Stimulated activated CD4-positive, alpha-beta T cell treated with anti-CD3 and anti-CD28 coated beads, Interleukin-1b, Interleukin-23, amount 100 ng/mL, for 48 hours (primary cell): ENCODE results near the gene SYNGR4.
"Not testable (repeated sequence)": the region's sequence is repeated elsewhere in the genome, so short reads cannot be mapped to it uniquely, and the experiment has no call there.

ENCODE experiments used
- DNase-seq: peaks from one replicate; pipeline ENCODE4 v3.0.0-alpha.2; 2020

Gene SYNGR4

DNA sequence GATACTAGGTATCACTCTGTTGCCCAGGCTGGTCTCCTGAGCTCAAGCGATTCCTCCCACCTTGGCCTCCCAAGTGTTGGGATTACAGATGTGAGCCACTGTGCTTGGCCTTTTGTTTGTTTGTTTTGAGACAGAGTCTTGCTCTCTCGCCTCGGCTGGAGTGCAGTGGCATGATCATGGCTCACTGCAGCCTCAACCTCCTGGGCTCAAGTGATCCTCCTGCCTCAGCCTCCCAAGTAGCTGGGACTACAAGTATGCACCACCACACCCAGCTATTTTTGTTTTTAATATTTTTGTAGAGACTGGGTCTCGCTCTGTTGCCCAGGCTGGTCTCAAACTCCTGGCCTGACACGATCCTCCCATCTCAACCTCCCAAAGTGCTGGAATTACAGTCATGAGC lies 7.6 kb downstream of the SYNGR4 start:
- DNase-seq: not testable (repeated sequence)

DNA sequence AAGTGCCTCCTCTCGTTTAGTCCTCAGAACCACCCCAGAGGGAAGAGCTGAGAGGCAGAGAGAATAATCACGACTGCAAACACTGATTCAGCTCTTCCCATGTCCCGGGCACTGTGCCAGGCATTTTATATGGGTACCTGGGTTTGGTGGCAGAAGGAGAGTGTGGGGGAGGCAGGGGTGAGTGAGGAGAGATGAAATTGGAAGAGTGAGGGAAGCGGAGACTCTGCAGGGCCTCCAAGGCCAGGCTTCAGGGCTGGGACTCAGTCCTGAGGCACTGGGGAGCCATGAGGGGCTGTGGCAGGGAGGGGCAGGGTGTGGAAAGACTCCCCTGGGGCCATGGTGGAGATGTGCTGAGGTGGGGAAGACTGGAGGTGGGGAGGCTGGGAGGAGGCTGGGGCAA lies 8.7 kb downstream of the SYNGR4 start:
- DNase-seq: no peak

DNA sequence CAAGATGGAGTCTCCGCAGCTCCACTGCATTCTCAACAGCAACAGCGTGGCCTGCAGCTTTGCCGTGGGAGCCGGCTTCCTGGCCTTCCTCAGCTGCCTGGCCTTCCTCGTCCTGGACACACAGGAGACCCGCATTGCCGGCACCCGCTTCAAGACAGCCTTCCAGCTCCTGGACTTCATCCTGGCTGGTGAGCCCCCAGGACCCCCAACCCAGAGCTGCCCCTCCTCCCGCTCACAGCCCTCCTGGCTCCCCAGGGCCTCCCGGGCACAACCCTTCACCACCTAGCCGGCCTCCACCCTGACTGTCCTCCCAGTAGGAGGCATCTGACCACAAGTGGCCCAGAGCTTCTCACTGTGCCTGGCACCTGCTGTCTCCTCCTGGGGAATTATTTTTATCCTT lies 9.4 kb downstream of the SYNGR4 start:
- DNase-seq: no peak

DNA sequence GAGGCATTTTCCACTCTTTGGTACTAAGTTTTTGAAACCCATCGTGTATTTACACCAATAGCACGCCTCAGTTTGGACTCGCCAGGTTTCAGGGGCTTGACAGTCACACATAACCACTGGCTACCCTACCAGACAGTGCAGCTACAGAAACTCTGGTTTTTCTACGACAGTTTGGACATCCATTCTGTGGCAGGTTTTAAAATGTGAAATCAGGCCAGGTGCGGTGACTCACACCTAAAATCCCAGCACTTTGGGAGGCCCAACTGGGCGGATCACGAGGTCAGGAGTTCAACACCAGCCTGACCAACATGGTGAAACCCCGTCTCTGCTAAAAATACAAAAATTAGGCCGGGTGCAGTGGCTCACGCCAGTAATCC lies 14.0 kb downstream of the SYNGR4 start:
- no peak for DNase-seq

DNA sequence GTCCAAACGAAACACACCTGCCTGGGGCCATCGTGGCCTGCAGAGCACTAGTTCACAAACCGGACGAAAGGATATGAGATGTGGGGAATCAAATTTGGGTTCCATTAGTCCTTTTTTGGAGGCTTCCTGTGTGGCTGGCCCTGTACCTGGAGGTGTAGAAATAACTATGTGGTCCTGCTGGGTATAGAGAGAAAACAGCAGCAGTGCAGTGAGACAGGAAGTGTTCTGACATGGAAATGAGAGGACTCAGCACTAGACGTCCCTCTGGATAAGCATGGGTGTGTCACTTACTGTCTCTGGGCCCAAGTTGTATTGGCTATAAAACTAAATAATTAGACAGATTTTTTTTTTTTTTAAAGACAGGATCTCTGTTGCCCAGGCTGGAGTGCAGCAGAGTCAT lies 14.9 kb downstream of the SYNGR4 start:
- no peak for DNase-seq

DNA sequence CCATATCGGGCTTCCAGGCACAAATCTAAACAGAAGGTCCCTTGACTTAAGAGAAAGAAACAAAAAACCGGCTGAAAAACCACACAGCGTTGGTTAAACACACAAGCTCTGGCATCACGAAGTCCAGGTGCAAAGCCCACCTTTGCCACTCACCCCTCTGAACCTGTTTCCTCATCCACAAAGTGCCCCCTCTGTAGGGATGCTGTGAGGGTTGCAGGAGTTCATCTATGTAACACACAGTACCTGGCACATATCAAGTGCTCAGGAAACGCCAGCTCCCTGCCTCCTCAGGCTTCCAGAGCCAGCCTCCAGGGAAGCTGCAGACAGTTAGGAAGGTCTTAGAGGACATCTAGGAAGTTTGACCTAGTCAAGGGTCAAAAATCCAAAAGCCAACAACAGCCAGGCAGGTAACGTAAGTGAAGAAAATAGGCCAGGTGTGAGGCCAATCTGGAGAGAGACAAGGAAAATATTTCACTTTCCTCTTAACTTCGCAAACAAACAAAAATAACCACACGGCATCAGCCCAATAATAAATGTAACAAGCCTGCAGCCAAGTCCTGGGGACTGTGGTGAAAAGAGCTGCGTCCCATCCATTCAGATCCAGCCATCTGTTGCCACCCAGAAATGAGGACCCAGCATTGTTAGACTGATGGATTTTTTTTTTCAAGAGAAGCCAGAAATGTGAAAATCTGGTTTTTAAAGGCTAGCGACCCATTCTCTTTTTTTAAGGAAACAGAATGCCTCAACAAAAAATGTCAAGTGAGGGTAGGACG lies 17.2 kb downstream of the SYNGR4 start:
- no peak for DNase-seq

DNA sequence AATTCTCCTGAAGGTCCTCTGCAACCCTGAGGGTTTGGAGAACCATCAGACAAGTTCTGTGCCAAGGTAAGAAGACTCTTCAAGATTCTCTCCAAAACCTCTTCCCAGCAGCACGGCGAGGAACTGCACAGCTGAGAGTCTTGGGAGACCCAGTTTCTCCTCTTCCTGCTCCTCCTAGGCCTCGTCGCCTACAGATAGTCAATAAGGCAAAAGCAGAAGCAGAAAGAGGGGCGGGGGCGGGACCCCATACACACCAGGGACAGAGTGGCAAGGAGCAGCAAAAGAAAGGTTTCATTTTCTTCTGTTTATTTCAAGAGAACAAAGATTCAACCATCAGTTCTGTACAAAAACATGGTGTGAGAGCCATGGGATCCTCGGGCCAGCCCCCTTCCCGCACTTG lies 18.1 kb downstream of the SYNGR4 start:
- DNase-seq: no peak

DNA sequence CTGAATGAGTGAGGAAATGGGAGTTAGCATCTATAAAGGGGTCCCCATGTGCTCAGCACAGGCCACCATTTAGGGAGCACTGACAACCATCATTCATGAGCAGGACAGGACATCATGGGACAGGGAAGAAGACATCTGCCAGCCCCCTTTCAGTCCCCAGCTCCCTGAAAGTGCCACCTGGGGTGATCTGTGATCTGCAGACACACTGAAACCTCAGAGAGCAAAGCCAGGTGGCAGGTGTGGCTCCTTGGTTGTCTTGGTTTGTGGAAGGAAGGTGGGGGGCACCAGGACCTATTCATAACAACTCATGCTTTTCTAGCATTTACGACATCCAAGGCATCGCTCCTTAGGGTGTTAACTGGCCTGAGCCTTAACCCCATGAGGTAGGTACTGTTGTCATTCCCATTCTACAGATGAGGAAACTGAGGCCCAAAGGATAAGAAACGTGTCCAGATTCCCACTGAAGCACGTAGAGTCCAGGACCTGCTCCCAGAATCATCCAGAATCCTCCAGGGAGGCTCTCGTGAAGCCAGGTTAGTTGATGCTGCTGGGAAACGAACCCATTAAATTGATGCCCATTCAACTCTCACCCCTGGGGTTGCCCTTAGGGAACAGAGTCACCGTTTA lies 21.4 kb downstream of the SYNGR4 start:
- no peak for DNase-seq

DNA sequence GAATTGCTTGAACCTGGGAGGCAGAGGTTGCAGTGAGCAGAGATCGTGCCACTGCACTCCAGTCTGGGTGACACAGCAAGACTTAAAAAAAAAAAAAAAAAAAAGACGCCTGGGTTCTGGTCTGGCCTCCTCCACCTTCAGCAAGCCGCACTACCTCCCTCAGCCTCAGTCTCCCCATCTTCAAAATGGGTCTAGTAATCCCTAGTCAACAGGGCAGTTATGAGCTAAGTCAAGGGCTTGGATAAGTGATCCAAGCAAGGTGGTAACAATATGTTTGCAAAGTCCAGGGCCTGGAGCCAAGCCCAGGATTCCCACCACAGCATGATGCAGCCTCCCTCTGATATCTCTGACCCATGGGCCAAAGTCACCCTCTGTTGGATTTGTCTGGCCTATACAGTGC lies 22.8 kb downstream of the SYNGR4 start:
- DNase-seq: no peak

DNA sequence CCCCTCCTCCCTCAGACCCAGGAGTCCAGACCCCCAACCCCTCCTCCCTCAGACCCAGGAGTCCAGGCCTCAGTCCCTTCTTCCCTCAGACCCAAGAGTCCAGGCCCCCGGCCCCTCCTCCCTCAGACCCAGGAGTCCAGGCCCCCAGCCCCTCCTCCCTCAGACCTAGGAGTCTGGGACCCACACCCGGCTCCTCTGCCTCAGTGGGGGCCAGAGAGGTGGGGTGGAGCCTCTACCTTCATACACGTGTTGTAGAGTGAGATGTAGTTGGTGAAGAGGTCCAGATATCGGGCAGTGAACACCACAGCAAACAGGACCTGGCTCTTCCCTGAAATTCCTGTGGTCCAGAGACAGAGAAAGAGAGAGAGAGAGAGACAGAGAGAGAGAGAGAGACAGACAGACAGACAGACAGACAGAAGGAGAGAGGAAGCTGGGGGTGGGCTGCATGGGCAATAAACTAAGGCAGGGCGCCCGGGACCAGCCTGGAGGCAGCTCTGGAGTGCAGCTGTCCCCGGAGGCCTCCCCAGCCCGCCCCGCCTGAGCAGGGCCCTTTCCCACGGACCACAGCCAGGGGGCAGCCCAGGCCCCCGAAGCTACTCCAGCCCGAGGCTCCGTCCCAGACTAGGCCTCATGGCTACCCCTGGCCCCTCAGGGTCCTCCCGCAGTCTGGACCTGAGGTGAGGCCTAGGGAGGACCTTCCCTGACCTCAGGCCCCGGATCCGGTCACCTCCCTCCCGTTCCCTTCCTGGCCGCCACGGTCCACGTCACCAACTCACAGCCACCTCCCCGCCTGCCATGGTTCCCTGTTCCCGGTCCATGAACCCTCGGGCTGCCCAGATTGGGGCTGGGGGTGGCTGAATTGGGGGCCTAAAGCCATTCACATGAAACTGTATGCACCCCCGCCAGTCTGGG lies 26.3 kb downstream of the SYNGR4 start:
- DNase-seq: peak; percentile 62

DNA sequence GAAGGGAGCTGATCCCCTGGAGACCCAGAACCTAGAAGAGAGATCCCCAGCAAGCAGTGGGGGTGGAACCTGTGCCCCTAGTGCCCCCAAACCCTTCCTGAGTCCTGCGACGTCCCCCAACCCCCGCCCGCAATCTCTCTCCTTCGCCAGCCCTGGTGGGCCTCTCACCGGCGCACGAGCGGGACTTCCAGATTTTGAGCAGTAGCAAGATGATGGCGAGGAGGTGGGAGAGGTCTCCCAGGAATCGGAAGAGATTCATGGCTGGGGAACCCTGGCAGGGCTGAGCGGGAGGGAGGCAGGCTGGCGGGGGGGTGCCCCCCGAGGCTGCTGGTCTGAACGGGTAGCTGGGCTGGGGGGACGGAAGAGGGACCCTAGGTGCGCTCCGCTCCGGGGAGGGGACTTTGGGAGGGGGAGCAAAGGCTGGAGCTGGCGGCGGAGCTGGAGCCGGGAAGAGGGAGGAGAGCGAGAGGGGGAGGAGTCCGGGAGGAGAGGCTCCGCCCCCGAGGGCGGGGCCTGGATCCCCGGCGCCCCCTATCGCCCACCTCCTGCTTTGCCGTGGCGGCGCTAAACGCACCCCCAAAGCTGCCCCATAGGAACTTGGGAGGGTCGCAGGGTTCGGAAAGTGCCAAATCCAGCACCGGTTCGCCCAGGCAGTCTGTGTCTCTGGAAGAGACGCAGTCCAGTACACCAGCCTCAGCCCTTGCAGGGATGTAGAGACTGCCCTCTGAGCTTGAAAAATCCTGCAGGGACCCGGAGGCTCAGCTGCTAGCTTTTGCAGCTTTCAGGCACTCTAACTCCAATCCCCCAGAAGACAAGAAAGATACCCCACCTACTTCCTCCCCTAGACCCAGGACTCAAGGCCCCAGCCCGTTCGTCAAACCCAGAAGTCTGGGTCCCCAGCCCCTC lies 27.2 kb downstream of the SYNGR4 start, which contains the start of gene KDELR1:
Gene KDELR1, minus strand, starts transcription at position 452 of the 906 bp plus-strand sequence. Its CDS starts 193 bp downstream, at position 259.
- peak; percentile 67 for DNase-seq

DNA sequence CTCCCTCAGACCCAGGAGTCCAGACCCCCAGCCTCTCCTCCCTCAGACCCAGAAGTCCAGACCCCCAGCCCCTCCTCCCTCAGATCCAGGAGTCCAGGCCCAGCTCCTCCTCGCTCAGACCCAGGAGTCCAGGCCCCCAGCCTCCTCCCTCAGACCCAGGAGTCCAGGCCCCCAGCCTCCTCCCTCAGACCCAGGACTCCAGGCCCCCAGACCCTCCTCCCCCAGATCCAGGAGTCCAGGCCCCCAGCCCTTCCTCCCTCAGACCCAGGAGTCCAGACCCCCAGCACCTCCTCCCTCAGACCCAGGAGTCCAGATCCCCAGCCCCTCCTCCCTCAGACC lies 27.8 kb downstream of the SYNGR4 start:
- not testable (repeated sequence) for DNase-seq

DNA sequence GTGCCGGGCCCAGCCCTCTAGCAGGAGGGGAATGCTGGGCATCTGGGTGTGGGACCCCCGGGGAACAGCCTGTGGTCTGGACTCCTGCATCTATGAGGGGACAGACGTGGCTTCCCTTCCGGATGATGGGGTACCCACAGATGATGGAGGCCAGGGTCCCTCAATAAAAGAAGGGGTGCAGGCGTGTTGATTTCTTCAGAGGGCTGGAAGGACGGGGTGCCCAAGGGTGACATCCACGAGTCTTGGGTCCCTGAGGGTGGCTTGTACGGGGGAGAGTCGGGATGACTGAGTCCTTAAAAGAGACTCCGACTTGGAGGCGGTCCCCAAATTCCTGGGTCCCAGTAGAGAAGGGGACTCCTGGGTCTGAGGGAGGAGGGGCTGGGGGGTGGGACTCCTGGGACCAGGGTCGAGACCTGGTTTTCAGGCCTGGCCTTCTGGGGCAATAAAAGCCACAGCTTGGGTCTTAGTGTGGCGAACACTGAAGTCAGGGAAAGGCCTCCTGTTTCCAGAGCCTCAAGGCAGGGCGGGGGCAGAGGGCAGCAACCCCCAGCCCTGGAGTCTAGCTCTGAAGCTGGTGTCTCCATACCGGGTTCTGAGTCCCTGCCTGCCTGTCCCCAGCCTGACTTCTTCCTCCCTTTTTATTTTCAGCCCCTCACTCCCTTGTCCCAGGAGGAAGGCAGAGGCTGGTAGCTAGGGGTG lies 28.8 kb downstream of the SYNGR4 start:
- DNase-seq: no peak

DNA sequence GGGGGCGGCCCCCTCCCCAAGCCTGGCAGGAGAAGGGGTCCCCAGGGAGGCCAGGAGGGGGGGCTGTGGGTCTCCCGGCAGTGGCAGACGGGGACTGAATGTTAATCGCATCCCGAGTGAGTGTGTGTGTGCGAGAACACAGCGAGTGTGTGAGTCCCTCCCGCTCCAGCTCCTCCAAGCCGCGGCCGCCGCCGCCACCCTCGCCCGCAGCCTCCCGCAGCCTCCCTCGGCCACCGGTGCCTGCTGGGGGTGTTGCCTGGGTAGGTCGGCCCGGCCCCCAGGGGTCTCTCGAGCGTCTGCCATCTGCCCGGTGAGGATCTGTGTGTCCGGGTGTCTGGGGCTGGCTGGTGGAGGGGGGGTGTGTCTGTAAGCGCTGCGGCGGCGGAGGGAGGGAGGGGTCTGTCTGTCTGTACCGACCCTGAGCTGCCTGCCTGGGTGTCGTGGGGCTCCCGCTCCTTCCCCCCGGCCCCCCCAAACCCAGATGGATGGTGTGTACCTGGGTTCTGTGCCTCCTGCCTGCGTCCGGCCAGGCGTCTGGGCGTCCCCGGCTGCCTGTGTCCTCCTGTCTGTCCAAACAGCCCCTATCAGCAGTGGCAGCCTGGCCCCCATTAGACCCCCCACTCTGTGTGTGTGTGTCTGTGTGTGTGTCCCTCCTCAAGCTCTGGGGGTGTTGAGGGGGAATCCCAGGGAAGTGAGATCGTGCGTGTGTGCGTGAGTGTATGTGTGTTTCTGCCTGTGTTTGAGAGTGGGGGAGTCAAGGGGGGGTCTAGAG lies 29.6 kb downstream of the SYNGR4 start, which contains the start of gene GRIN2D:
Gene GRIN2D, plus strand, starts transcription at position 110 of the 772 bp plus-strand sequence. CDS start 4,725 bp downstream, outside the sequence.
- no peak for DNase-seq

DNA sequence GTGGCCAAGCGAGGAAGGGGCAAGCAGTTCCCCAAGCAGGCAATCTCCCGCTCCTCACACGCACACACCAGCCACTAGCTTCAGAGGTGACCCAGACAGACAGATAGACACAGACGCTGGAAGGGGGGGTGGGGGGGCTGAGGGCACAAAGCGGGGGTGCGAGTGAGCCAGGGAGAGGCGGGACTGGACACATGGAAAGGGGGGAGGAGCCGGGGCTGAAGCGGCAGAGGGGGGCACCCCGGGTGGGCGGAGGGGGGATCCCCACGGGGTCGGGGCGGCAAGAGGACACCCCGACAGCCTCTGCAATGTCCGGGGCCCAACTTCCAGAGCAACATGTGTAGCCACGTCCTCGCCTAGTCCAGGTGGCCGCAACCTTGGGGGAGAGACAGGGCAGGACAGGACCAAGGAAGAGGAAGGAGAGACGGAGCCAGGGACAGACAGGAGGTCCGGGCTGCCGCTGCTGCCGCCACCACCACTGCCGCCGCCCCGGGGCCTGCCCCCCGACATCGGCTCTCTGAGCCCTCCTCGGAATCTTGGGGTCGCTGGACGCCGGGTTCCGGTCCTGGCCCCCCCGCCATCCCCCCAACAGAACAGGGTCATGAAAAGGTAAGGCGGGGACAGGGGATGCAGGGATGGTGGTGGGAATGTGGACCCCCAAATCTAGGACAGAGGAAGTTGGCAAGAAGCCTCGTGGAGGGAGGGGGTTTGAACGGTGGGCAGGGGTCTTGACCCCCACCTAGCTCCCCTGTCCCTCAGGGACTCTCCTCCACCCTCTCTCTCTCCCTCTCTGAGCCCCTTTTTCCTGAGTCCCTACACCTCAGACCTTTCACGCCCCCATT lies 30.4 kb downstream of the SYNGR4 start:
- DNase-seq: no peak

DNA sequence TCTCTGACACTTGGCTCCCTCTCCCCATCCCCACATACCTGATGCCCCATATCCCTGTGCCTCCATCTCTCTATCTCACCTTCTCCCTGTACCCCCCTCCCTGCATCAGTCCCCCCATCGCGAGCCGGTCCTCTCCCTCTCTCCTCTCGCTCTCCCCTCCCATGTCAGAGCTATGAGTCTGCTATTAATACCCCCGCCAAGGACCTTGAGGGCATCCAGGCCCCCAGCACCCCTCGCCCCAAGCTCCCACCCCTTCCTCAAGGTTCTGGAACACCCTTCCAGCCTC lies 30.9 kb downstream of the SYNGR4 start:
- DNase-seq: no peak

DNA sequence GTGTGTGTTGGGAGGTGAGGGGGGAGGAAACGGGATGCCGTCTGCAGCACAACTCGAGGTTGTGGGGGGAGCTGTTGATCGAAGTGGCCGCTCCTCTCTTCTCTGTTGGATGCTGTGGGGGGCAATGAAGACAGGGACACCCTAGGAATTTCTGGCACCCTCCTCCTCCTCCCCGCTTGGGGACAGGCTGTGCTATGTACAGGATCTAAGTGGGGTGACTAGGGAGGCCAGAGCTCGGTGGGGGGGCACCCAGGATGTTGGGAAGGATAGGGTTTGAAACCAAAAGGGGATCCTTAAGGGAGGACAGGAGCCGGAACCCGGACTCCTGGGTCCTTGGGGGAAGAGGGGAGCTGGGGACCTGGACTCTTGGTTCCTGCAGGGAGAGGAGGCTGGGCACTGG lies 31.3 kb downstream of the SYNGR4 start:
- no peak for DNase-seq

DNA sequence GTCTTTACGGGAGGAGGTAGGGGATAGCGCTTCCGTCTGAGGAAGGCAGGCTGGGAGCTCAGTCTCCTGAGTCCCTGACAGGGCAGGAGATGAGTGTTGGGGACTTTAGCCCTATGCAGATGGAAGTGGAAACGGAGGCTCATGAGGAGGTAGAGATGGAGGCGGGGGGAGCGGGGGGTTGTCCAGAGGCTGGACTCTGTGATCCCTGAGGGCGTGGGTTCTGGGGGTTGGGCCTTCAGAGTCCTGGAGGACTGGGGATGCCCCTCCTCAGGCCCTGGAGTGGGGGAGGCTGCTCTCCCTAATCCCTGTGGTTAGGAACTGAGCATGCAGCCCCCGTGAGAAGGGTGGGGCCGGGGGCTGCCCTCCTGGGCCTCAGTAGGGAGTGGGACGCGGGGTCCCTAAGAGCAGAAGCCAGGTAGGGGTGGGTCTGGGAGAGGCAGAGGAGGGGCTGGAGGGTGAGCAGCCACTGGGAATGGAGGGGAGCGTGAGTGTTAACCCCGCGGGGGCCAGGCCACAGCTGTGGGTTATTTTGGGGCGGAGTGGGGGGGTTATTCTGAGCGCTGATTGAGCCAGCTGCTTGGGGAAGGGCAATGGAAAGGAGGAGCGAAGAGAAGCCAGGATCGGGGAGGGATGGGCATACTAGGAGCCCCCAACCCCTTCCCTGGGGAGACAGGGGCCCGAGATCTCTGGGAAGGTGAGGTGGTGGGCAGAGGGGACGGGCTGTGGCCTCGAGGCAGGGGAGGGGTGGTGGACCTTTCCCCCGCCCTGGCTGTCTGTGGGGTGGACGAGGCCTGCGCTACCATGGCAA lies 32.1 kb downstream of the SYNGR4 start:
- no peak for DNase-seq

DNA sequence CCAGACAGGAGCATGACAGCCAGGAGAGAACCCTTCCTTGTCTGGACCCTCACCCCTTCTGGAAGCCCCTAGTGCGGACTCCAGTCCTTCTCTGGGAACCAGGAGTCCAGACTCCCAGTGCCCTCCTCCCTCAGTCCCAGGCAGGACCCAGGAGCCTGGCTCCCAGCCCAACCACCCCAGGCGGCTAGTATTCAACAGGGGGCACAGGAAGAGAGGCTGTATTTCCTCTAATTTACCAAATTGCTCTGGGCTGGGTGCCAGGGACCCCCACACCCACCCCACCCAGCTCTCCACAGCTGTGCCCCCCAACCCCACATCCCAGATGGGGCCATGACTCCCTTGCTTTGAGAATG lies 32.6 kb downstream of the SYNGR4 start:
- DNase-seq: no peak
